RCC 7860 (cell line): ENCODE measurements around the gene KRT3.
A peak's percentile ranks its signal among the peaks of the same experiment; 100 is the strongest.

Source experiments
- DNase-seq: peaks from one replicate; pipeline ENCODE4 v3.0.0-alpha.2; 2015; ENCODE audit warnings: low spot score
- FAIRE-seq: peaks from 2 replicates; lab custom pipeline; 2012; peaks lifted over from hg19 to GRCh38; lab: Jason Lieb, UNC

Gene KRT3

DNA sequence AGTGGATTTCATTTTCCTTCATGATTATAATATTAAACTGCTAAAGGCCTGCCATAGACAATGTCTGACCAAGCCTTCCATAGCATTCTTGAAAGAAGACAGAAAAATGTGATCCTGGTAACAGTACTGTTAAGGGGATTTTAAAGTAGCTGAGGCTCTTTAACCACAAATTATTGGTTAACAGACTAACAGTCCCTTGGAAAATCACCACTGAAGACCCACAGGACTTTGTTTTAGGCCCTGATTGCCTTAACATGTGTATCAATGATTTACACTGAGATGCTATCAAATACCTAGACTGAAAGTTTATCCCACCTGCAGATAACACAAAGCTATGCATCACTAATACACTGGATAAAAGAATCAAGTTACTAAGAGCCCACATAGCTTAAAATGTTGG, 32.2 kb upstream of the KRT3 start:
- DNase-seq (peak; percentile 25), FAIRE-seq (peak; percentile 78)

DNA sequence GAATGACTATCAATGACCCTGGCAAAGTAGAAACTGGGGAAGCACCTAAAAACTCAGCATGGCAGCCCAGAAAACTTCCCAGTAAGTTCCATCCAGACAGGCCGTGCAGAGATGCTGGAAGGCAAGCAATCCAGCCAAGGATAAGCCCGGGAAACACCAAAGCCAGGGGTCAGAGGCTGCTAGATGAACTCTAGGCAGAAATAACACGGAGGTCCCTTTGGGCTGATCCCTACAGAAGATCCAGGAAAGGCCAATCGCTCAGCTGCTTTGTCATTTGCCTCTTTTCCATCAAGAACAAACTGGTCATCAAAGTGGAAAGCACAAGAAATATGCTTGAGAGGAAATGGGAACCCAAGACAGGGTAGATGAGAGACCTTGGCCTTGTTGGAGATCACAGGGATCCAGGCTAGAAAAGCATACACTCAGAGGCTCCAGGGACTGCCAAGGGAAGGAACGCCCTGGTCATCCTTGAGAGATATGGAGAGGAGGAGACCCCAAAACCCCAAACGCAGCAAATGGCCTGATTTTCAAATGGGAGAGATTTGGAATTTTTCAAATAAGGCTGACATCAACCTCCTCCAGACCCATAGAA, 31.7 kb upstream of the KRT3 start:
- FAIRE-seq, result no peak
- DNase-seq, result no peak

DNA sequence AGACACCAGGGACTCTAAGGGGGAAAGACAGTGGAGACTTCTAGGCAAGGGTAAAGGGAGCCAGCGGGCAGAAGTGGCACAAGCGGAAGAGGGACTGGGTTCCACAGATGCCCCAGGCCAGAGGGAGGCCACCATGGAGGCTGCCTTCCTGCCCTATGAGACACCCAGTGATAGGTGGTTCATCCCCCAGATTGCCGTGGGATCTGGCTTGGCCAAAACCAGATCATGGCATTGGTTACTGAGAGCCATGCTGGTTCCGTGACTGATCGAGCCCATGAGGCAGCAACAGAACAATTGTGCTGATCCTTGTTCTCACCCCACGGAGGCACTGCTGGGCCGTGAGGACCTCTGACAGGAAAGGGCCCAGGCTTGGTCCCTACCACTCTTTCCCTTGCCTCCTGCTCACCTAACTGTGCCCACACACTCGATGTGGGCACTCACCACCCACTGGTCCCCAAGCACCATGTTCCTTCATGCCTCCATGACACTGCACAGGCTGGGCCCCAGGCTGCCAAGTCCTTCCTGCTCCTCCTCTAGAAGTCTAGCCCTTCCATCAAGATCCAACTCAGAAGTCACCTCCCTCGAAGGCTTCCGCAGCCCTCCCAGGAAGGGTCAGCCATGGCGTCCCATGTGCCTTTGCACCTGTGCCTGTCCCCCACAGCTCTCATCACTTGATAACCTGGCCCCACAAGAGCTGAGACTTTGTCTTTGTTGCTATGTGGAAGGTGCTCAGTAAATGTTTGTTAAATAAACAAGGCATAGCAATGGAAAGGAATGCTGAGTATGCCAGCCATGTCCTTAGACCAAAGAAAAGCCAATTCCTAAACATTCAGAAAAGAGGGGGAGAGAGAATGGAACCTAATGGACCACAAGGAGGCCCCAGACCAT, 30.9 kb upstream of the KRT3 start:
- FAIRE-seq (no peak), DNase-seq (no peak)

DNA sequence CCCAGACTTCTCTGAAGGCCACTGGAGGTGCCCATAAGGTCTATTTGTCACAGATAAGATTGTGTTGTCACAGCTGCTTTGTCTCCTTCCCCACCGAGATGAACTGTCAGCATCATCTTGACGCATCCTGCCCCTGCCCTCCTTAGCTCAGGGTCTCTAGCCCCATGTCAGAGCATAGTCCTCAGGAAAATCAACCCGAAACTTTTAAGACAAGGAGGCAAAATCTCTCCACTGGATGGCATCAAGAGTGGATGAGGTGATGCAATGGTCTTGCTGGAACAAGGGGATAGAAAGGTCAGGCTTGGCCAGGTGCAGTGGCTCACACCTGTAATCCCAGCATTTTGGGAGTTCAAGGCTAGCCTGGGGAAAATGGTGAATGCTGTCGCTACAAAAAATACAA, 30.0 kb upstream of the KRT3 start:
- DNase-seq (no peak), FAIRE-seq (no peak)

DNA sequence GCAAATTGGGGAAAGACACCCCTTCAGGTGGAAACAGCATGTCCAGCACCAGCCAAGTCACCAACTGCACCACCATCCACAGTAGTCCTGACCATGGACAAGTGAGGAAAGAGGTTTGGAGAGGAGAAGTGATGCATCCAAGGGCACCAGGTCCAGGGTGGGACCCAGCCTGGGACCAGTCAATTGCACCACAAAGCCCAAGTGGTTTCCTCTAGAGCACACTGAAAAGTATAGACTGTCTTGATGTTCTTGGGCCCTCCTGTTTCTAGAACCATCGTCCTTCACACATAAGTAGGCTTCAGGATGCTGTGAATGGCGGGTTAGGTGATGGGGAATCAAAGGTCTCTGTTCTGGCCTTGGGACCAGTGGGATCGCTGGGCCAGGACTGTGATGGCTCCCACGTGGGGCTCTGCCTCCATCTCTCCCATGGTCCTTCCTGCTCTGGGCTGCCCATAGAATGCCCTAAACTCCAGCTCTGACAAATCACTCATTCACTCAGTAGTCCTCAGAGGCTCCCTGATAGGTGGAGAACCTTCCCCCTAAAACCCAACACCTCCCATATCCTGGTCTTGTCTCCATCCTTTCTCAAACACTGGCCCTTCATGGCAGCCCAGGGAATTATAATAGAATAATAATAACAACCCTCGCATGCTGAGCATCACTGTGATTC, 29.0 kb upstream of the KRT3 start:
- DNase-seq, result no peak
- no peak for FAIRE-seq

DNA sequence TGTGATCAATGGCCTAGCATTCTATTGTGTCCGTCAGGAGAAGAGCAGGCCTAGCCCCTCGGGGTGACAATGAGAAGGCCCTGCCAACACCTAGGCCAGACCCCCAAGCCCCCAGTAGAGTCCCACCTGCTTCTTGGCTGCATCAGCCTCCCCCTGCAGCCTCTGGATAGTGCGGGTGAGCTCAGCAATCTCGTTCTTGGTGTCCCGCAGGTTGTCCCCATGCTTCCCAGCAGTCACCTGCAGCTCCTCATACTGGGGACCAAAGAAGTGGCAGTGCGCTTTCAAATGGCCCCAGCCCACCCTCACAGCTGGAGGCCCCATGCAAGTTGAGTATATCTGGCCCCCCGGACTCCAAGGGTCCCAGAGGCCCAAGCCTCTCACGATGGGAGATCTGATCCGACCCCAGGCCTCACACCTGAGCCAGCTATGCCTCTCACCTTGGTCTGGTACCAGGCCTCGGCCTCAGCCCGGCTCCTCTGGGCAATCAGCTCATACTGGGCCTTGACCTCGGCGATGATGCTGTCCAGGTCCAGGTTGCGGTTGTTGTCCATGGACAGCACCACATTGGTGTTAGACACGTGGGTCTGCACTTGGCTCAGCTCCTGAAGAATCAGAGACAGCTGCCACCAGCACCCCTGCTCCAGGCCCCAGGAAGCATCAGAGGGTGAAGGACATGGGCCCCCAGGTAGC, 28.0 kb upstream of the KRT3 start:
- FAIRE-seq, result no peak
- DNase-seq, result no peak

DNA sequence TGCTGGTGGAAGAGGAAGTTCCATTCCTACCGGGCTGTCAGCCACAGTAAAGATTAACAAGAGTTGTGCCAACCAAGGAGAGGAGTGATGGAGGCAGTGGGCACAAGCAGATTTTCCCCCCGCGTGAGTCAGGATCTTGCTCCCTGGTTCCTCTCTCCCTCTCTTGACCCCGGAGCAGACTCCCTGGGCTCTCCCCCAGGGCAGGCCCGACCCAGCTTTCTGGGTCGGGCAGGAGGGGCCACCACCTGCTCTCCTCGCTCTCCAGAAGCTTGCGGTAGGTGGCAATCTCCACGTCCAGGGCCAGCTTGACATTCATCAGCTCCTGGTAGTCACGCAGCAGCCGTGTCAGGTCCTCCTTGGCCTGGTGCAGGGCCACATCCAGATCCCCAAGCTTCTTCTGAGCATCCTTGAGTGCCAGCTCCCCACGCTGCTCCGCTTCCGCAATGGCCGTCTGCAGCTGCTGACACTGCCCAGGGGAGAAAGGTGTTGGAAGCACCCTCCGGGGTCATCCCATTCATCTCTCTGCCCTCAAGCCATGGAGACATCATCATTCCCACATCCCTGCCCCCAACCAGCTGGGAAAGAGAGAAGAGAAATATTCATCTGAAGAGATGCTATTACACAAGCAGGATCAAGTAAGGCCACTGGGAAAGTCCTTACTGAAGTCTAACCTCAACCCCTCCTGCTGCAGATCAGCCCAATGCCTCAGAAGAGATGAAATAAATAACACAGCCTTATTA, 27.0 kb upstream of the KRT3 start:
- FAIRE-seq (no peak), DNase-seq (no peak)

DNA sequence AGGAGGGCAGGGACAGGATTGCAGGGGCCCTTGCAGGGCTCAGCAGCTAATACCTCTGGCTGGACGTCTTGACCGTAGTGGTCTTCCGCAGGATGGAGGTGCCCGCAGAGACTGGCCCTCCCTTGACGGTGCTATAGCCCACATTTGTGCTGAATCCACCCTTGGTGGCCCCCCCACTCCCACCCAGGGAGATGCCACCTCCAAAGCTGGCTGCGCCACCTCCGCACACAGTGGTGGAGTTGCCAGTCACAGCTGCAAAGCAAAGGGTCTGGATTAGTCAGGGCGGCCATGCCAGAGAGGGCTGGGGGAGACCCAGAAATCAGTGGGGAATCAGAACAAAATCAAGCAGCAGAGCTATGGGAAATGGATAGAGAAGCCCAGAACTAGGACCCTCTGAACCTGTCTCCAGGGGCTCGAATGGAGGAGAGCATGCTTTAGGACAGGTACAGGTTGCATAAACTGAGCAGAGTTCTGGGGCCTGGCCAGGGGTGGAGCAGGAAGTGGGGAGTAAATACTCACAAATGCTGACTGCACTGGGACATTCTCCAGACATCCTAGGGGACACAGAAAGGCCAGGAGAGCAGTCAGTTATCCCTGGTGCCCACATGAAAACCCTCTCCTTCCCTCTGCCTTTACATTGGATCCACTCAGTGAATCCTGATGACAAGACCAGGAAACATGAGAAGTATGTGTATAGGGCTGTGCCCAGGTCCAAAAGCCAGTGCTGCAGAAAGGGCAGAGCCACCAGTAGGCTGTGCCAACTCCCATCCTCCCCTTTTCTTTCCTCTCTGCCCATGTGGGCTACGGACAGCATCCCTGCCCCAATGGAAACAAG, 26.1 kb upstream of the KRT3 start:
- FAIRE-seq (no peak), DNase-seq (peak; percentile 8)

DNA sequence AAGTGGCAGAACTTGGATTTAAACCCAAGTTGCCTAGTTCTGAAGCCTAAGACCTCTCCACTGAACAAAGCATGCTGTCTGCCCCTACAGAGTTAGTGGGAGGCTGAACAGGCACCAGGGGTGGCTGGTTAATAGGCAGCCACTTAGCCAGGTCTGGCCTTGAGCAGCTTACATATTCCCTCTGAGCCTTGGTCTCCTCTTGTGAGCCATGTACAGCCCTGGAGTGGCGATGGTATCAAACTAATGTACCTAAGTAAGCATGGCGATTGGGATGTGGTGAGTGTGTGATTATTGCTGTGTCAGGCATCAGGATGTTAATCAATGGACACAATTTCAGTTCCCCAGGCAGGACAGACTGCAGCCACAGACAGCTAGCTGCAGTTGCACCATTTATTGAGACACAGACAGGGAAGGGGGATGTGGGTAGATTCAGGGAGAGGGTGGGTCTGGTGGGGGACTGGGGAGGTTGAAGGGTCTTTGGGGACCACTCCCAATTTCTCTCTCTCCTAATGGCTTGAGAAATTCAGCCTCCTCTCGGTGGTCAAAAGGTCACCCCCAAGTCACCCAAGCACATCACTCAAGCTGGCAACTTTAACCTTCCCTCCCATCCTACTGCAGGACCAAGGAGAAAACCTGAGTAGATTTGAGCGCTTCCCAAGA, 25.3 kb upstream of the KRT3 start:
- FAIRE-seq (no peak), DNase-seq (no peak)

DNA sequence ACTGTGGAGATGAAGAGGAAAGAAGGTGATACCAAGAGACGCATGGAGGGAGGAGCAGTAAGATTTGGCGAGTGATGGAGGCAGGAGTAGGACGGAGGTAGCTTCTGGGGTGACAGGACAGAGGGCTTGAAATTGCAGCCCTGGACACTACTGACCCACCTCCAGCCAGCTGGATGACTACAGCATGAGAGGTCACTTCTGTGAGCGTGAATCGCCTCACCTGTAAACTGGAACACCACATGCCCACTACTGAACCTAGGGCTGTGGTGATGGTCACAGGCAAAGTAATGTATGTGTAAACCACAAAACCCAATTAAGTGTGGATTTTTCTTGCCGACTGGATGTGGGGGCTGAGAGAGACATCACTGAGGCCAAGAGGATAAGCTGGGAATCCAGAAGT, 24.6 kb upstream of the KRT3 start:
- no peak for FAIRE-seq
- DNase-seq, result peak; percentile 4

DNA sequence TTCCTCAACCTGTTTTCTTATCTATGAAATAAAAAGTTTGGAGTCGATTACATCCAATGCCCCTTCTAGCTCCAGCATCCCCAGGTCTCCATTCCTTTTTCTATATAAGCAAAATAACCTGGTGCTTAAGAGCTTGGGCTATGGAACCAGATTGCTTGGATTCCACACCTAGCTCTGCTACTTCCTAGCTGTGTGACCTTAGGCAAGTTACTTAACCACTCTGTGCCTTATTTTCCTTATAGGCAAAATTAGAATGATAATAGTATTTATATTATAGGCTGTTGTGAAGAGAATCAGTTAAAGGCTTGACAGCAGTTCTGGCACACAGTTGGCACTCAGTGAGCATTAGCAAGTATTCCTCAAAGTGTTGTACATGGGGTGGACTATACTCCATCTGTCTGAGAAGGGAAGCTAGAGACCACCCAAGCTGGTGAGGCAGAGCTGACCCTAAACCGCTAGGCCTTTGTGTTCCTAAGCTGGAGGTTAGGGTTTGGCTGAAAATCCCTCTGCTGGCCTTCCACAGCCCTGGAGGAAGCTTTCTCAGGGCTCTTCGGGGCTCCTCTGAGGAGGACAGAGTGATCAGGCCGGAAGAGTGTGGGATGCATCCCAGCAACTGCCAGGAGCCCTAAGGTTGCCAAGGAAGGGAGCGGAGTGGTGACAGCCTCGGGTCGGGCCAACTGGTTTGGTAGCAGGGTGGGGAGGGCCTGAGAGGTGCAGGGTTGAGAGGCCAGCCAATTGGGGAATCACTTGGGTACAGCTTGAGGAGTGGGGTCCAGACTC, 24.0 kb upstream of the KRT3 start:
- no peak for DNase-seq
- no peak for FAIRE-seq

DNA sequence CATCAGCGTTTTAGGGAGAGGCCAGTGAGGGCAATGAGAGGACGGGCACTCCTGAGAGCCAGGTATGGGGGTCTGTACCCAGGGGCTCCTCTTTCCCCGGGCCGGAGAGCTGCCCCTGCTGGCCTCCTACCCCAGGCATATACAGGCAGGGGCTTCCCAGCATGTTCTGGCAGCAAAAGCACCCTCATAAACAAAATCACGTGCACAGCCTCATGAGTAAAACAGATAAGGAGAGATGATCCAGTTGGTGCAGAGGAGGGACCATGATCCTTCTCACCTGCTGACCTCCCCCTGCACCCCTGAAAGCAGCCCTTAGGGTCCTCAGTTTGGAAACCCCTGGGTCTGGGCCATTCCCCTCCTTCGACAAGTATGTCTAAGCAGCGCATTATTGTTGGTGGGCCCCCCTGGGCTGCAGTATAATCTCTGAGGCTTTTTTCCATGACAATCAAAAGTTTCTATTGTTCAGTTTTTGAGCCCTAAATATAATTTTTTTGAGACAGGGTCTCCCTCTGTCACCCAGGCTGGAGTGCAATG, 23.0 kb upstream of the KRT3 start:
- no peak for DNase-seq
- no peak for FAIRE-seq

DNA sequence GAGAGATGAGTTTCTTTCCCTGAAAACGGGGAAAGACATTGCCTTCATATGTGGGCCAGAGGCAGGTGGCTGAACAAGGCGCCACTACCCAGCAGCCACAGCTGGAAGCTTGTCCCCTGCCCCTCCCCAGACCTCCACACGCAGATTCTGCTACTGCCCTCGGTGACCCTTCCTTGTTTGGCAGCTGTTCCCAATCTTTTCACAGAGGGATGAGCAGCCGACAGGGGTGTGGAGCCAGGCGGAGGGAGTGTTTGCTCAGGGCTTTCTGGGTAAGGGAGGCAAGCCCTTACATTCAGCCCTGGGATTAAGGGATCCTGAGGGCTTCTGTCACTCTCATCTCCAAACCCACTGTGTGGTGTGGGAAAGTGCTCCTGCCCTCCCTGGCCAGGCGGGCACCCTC, 22.5 kb upstream of the KRT3 start:
- no peak for FAIRE-seq
- DNase-seq, result no peak

DNA sequence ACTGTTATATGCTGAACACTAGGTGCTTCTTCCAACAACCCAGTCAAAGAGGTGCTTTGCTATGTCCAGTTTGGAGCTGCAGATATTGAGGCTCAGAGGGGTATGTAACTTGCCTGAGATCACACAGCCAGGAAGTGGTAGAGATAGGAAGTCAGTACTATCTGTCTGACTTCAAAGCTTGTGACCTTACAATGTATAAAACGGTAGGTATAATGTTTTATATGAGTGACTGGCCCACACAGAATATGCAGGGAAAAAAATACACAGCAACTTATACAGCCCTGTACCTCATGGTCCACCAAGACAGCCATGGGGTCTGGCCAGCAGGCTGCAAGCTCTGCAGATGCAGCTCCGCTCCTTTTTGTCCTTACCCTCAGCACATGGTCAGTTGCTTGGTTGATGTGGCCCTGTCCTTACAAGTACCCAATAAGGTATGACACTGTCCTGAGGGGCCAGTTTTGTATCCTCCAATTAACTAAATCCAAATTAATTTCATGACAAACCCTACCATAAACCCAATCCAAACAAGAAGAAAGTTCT, 21.9 kb upstream of the KRT3 start:
- FAIRE-seq (no peak), DNase-seq (no peak)

DNA sequence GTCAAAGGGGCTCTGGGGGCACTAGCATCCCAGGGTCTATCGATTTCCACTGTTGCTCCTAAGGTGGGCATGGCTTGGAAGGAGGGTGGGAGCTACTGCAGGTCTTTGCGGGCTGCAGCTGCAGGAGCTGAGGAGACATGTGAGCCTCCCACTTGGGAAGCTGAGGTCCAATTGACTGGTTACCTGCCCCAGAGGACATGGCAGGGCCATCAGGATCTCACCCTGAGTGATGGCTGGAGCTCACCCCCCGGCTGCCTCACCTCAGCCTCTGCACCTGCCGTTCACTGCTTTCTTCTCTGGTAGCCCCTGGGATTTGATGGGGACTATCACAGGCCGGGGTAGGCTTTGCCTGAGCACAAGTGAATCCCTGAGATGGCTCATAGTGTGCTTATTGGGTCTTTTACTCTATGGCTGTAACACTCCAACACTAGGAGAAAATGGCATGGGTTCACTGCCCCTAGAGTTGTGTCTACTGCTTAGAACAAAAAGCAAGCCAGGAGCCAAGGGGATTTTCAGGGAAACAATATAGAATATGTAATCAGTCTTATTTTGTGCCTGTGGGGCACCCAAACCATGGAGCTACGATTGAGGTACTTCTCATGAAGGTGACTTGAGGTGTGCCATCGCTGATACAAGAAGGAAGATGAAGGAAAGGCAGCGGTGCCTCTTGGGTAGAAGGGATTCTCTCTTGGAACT, 21.2 kb upstream of the KRT3 start:
- DNase-seq (no peak), FAIRE-seq (no peak)

DNA sequence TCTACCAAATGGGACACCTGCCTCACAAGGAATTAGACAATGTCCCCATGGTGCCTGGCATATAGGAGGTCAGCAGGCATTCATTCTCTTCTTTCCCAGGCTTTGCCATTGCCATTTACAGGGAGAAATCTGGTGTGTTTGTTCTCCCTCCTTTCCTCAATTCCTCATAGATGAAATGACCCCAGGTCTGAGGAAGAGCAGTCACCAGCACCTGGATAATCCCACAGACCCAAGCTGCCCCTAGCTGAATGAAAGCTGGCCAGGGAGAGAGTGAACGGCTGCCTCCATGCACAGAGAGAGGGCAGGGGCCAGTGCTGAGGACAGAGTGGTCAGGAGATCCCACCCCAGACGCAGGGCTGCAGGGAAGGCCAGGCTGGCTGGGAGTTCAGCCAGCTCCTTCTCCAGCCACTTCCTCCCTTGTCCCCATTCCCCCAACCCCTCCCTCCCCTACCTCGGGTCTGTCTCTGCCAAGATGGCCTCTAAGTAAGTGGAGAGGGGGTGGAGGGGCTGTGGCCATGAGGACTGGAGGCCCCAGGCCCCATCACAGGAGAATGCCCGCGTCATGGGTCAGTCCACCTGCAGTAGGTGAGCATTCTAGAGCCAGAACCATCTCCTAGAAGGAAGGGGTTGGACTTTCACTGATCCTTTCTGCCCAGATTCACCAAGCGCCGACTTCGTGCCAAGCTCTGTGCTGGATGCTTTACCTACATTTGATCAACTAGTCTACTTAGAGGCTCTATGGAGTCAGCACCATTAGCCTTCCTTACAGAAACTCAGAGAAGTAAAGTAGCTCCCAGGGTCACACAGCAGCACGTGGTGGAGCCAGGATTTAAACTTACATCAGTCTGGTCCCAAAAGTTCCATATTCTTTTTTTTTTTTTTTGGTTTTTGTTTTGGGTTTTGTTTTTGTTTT, 20.0 kb upstream of the KRT3 start:
- FAIRE-seq (no peak), DNase-seq (no peak)
